Mucosa of rectum (tissue), 2 donors: ENCODE measurements around the gene TNRC18.
"Not testable (repeated sequence)": the region's sequence is repeated elsewhere in the genome, so short reads cannot be mapped to it uniquely, and the experiment has no call there.

ENCODE experiments used
- H3K27ac ChIP-seq, 2 donors: one replicate each; pipeline ENCODE4 v1.7.0; 2013; ENCODE audit warnings: inconsistent platforms in 2 of 2, low read depth in 2 of 2, low read length in 2 of 2
- H3K27me3 ChIP-seq, 2 donors: one replicate each; pipeline ENCODE4 v1.7.0; 2013; ENCODE audit warnings: low read length in 2 of 2; ENCODE audit not compliant: control insufficient read depth in 2 of 2, insufficient read depth in 2 of 2
- H3K36me3 ChIP-seq, 2 donors: one replicate each; pipeline ENCODE4 v1.7.0; 2013; ENCODE audit warnings: low read length in 2 of 2; ENCODE audit not compliant: control insufficient read depth in 2 of 2, insufficient read depth in 2 of 2
- H3K4me1 ChIP-seq, 2 donors: one replicate each; pipeline ENCODE4 v1.7.0; 2013; ENCODE audit warnings: low read length in 2 of 2, mild to moderate bottlenecking in 1 of 2; ENCODE audit not compliant: control insufficient read depth in 2 of 2, insufficient read depth in 2 of 2
- H3K4me3 ChIP-seq, 2 donors: one replicate each; pipeline ENCODE4 v1.7.0; 2013; ENCODE audit warnings: low read length in 2 of 2
- H3K9ac ChIP-seq, 2 donors: one replicate each; pipeline ENCODE4 v1.7.0; 2013; ENCODE audit warnings: low read length in 2 of 2, low read depth in 1 of 2, mild to moderate bottlenecking in 1 of 2
- H3K9me3 ChIP-seq, 2 donors: one replicate each; pipeline ENCODE4 v1.7.0; 2013; ENCODE audit warnings: low read length in 2 of 2; ENCODE audit not compliant: control insufficient read depth in 2 of 2
- donor health status: healthy.
- donor health status: Normal muscosa, but diverticular disease.

Gene TNRC18

GRCh38 chr7:5323800-5324781 lies 99.5 kb downstream of the TNRC18 start:
- H3K9me3 ChIP-seq, H3K27ac ChIP-seq, H3K9ac ChIP-seq, H3K4me1 ChIP-seq, H3K27me3 ChIP-seq, H3K4me3 ChIP-seq: not testable (repeated sequence)
- H3K36me3 ChIP-seq: peaks cover 48% of the 10 kb centered on the region in 2 donors

DNA sequence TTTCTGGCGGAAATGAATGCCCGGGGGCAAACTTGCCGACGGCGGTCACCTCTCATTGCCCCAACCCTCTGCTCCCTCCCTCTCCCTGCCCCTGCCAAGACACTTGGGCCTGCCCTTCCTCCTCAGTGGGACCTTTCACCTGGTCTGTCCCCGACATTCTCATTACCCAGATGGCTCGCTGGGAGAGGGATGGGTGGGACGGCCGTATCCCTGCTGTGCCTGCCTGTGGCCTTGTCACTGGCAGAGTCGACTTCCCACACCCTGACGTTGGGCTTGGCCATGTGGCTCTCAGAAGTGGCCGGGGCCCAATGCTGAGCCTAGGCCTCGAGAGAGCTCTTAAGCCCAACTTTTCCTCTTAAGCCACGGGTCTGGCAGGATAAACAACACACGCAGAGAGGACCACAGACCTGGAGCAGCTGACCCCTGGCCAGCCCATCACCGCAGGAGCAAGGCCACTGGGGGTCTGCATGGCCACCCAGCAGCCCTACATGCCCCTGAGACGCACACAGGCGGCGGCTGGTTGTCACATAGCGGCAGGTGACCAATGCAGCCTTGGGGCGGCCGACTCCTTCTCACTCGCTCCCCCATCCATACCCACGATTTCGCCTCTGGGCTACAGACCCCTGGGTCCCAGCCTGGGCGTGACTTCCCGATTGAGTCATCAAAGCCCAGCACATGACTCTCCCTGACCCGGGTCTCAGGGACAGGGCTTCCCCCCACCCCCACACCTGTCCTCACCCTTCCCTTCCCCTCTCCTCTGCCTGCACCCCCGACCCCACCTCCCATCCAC lies 100.8 kb downstream of the TNRC18 start:
- no peak overlapping the region for H3K9ac ChIP-seq
- no peak overlapping the region for H3K27ac ChIP-seq
- no peaks in the 10 kb centered on the region for H3K27me3 ChIP-seq
- H3K4me1 ChIP-seq: no peaks in the 10 kb centered on the region
- no peak overlapping the region for H3K4me3 ChIP-seq
- no peaks in the 10 kb centered on the region for H3K9me3 ChIP-seq
- H3K36me3 ChIP-seq: peaks cover 52 to 53% of the 10 kb centered on the region in 2 donors

DNA sequence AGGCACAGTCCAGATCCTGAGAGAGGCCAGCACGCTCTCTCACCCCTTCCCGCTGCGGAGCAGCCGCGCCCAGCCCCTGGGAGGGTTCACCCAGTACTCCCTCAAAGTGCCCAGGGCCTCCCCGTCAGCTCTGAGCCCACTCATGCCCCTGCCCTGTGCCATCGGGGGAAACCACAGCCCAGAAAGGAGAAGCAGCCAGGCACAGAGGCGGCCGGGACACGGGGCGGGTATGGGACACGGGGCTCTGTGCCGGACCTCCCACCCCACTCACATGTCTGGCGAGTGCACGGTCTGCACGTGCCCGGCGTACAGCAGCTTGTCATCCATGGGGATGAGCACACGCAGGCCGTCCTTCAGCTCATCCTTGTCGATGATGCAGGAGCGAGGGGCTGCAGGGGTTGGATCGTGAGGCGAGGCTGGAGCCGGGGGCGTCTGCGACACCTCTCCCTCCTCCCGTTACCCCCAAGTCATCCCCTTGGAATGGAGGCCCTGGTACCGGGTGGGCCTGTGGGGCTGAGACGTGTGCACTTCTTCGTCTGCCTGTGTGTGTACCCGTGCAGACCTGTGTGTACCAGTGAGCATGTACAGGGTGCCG lies 102.7 kb downstream of the TNRC18 start:
- Histone ChIP-seq H3K9ac (no peak overlapping the region), H3K27ac (no peak overlapping the region), H3K36me3 (peaks cover 49 to 54% of the 10 kb centered on the region in 2 donors), H3K27me3 (no peaks in the 10 kb centered on the region), H3K9me3 (no peaks in the 10 kb centered on the region), H3K4me3 (no peak overlapping the region), H3K4me1 (no peaks in the 10 kb centered on the region)

GRCh38 chr7:5320391-5320790 lies 103.2 kb downstream of the TNRC18 start:
- H3K27me3 ChIP-seq: no peaks in the 10 kb centered on the region
- H3K36me3 ChIP-seq: peaks cover 51 to 56% of the 10 kb centered on the region in 2 donors
- H3K4me1 ChIP-seq: no peaks in the 10 kb centered on the region
- H3K27ac ChIP-seq: no peak overlapping the region
- H3K4me3 ChIP-seq: no peak overlapping the region
- H3K9ac ChIP-seq: no peak overlapping the region
- no peaks in the 10 kb centered on the region for H3K9me3 ChIP-seq

DNA sequence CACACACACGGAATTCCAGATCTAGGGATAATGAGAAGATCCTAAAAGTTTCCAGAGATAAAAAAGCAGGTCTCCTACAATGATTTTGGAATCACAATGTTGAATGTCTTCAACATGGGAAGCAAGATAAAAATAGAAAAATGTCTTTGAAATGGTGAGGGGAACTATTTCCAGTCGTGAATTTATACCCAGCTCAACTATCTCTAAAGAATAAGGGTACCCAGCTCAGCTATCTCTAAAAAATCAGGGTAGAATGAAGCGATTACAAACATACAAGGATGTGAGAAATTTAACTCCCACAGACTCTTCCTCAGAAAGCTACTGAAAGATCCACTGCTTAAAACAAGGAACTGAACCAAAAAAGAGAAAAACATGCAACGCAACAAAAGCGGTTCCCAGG lies 105.0 kb downstream of the TNRC18 start:
- peaks cover 49 to 53% of the 10 kb centered on the region in 2 donors for H3K36me3 ChIP-seq
- not testable (repeated sequence) for H3K27ac ChIP-seq, H3K9me3 ChIP-seq, H3K4me1 ChIP-seq, H3K4me3 ChIP-seq, H3K9ac ChIP-seq, H3K27me3 ChIP-seq

DNA sequence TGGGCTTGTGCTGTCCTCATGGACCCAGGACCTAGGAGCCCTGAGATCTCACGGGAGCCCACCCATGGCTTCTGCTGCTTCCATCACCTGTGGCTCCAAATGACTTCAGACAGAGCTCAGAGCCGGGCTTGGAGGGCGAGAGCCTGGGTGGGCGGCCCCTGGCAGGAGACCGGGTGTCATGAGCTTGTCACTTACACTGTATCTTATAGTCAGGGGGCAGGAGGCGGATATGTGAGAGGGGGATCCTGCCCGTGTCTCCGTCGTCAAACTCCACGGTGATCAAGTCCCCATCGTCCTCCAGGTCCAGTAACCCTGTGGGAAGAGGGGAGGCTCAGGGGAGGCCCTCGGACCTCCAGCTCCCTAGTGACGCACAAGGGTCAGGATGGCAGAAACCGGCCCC lies 107.9 kb downstream of the TNRC18 start:
- no peaks in the 10 kb centered on the region for H3K9me3 ChIP-seq
- no peak overlapping the region for H3K4me3 ChIP-seq
- no peaks in the 10 kb centered on the region for H3K4me1 ChIP-seq
- H3K27ac ChIP-seq: no peak overlapping the region
- no peaks in the 10 kb centered on the region for H3K27me3 ChIP-seq
- H3K9ac ChIP-seq: no peak overlapping the region
- H3K36me3 ChIP-seq: peaks cover 43 to 49% of the 10 kb centered on the region in 2 donors

GRCh38 chr7:5314864-5315263 lies 108.8 kb downstream of the TNRC18 start:
- Histone ChIP-seq H3K4me3 (no peak overlapping the region), H3K9ac (no peak overlapping the region), H3K27ac (no peak overlapping the region), H3K4me1 (no peaks in the 10 kb centered on the region), H3K36me3 (peaks cover 38 to 43% of the 10 kb centered on the region in 2 donors), H3K27me3 (no peaks in the 10 kb centered on the region), H3K9me3 (no peaks in the 10 kb centered on the region)

GRCh38 chr7:5313076-5313885 lies 110.4 kb downstream of the TNRC18 start:
- H3K27ac ChIP-seq, H3K4me1 ChIP-seq: not testable (repeated sequence)
- H3K36me3 ChIP-seq: peaks cover 32 to 36% of the 10 kb centered on the region in 2 donors

DNA sequence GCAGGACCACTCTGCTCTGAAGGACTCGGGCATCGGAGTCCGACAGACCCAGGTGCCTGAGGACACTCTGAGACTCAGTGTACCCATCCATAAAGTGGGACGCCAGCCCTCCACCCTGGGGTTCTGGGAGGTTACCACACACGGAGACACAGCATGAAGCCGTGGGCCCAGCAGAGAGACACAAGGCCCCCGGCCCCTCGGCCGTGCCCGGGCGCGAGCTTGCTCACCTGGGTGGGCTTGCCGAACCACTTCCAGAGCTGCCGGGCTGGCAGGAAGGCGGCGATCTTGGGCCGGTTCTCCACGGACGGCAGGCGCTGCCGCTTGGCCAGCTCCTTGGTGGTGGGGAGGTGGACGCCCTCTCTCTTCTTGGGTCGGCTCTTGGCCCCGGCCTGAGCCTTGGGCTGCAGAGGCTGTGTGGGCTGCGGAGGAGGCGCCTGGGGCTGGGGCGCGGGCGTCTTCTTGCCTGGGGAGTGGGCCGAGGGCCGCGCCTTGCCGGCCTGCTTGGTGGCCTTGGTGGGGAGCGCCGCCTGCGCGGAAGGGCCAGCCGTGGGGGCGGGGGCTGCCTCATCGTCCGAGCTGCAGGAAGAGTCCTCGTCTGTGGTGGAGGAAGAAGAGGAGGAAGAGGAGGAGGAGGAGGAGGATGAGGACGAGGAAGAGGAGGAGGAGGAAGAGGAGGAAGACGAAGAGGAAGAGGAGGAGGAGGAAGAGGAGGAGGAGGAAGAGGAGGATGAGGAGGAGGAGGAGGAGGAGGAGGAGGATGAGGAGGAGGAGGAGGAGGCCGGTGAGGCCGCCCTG lies 111.2 kb downstream of the TNRC18 start:
- not testable (repeated sequence) for H3K9me3 ChIP-seq, H3K27ac ChIP-seq, H3K9ac ChIP-seq, H3K4me1 ChIP-seq, H3K27me3 ChIP-seq, H3K4me3 ChIP-seq
- peaks cover 35 to 44% of the 10 kb centered on the region in 2 donors for H3K36me3 ChIP-seq

More at GRCh38 chr7:5313076-5313885, 110.4 kb downstream of the TNRC18 start:
- H3K9me3 ChIP-seq, H3K27me3 ChIP-seq, H3K9ac ChIP-seq, H3K4me3 ChIP-seq: not testable (repeated sequence)
